ENCODE measurements around the gene PCSK4. TPM values are rescaled to one million over a fixed set of nuclear protein-coding genes. Genes with fewer than 3 reads are reported as not detected.
A peak's percentile ranks its signal among the peaks of the same experiment; 100 is the strongest.

PCSK4 gene
- total and polyA plus RNA-seq, 2 of the 13 experiments (the other 11 are each of a cell fraction or from before 2014, with no cell fraction given): 2.0 to 2.7 TPM

- TF ChIP-seq GMEB1 (CRISPR knock-in tag; IDR thresholded peaks at IDR 0.05; ENCODE audit: borderline replicate concordance): no peak
- 0 out of 2 replicates have a peak, but pooled peaks have one; percentile 63 for TF ChIP-seq ZNF589 (CRISPR knock-in tag; conservative IDR thresholded peaks at IDR 0.05)
- TF ChIP-seq MNT (IDR thresholded peaks at IDR 0.05): no peak
- no peak for TF ChIP-seq NFYC (CRISPR knock-in tag; IDR thresholded peaks at IDR 0.05)
- TF ChIP-seq ZNF709 (CRISPR knock-in tag; IDR thresholded peaks at IDR 0.05): 0 out of 2 replicates have a peak, but pooled peaks have one; percentile 16
- no peak for TF ChIP-seq ZNF431 (CRISPR knock-in tag; IDR thresholded peaks at IDR 0.05; ENCODE audit: borderline replicate concordance, low read depth)
- no peak for TF ChIP-seq GLMP (CRISPR knock-in tag; IDR thresholded peaks at IDR 0.05; ENCODE audit: borderline replicate concordance)
- TF ChIP-seq ZNF792 (CRISPR knock-in tag; IDR thresholded peaks at IDR 0.05): no peak
- TF ChIP-seq PRPF4 (IDR thresholded peaks at IDR 0.05; ENCODE audit: low read depth, low read length, poor library complexity, severe bottlenecking): no peak
- no peak for TF ChIP-seq ZNF558 (CRISPR knock-in tag; IDR thresholded peaks at IDR 0.05; ENCODE audit: borderline replicate concordance)
- TF ChIP-seq ZBTB21 (CRISPR knock-in tag; IDR thresholded peaks at IDR 0.05): no peak
- TF ChIP-seq, protein P1, sequence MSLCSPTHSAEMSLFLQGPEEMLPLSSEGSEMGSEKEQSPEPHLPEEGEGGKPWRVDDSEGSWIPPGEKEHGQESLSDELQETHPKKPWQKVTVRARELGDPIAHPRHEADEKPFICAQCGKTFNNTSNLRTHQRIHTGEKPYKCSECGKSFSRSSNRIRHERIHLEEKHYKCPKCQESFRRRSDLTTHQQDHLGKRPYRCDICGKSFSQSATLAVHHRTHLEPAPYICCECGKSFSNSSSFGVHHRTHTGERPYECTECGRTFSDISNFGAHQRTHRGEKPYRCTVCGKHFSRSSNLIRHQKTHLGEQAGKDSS (CRISPR knock-in tag; IDR thresholded peaks at IDR 0.05; ENCODE audit: borderline replicate concordance, low read depth): peak; percentile 17; the same call in 1 of the 2 replicates
- TF ChIP-seq SKI (IDR thresholded peaks at IDR 0.05; ENCODE audit: partially characterized antibody): no peak
- TF ChIP-seq SRF (IDR thresholded peaks at IDR 0.05; ENCODE audit: low read depth, low read length): no peak
- TF ChIP-seq NR2C2 (CRISPR knock-in tag; IDR thresholded peaks at IDR 0.05; ENCODE audit: borderline replicate concordance): 0 out of 2 replicates have a peak, but pooled peaks have one; percentile 46
- TF ChIP-seq TEAD3 (CRISPR knock-in tag; optimal IDR thresholded peaks at IDR 0.05; ENCODE audit: borderline replicate concordance): peak; percentile 44
- no peak for TF ChIP-seq PHB2 (IDR thresholded peaks at IDR 0.05; ENCODE audit: partially characterized antibody)
- no peak for TF ChIP-seq PRDM10 (CRISPR knock-in tag; IDR thresholded peaks at IDR 0.05; ENCODE audit: low read depth)
- TF ChIP-seq ZNF652 (CRISPR knock-in tag; IDR thresholded peaks at IDR 0.05; ENCODE audit: borderline replicate concordance, low read depth): no peak
- TF ChIP-seq TP53 (CRISPR knock-in tag; conservative IDR thresholded peaks at IDR 0.05): no peak
- no peak for TF ChIP-seq MIXL1 (CRISPR knock-in tag; IDR thresholded peaks at IDR 0.05)
- no peak for TF ChIP-seq ZZZ3 (CRISPR knock-in tag; IDR thresholded peaks at IDR 0.05; ENCODE audit: borderline replicate concordance)
- TF ChIP-seq SMARCC2 (IDR thresholded peaks at IDR 0.05): no peak
Measured at GRCh38 chr19:1492474-1493006, 2.4 kb upstream of the PCSK4 start (continued).

Measured in HepG2 (cell line).